SK-MEL-5 (cell line): ENCODE measurements around the gene C5orf46. TPM values are rescaled to one million over a fixed set of nuclear protein-coding genes. Genes with fewer than 3 reads are reported as not detected.

Experiments
- DNase-seq: peaks from one replicate; pipeline ENCODE4 v3.0.0-alpha.2; 2016; ENCODE audit warnings: low read depth, low spot score
- in situ Hi-C: cut with HindIII; loops from 2 replicates; pipeline ENCODE4 v1.10.0; 2016; ENCODE audit warnings: low sequenced_read_pairs, high pct_unique_total_duplicates, low pct_unique_long_range_greater_than_20kb
- total RNA-seq: library from RNA; depleted of rRNA; stranded (reverse); fragments of >200 nt; shearing (Covaris generic); gene quantifications from 2 replicates; pipeline ENCODE4 v1.2.3, GENCODE V29; 2014; rRNA removed

The C5orf46 gene
- total RNA-seq, 1 experiment from 2014 or later, result not detected

- DNase-seq, result no peak
Measured at GRCh38 chr5:147849226-147849625, 57.1 kb downstream of the C5orf46 start.

GRCh38 chr5:147845618-147846017, 60.7 kb downstream of the C5orf46 start:
- in situ Hi-C loops, result no loop called here
- DNase-seq, result no peak

More at GRCh38 chr5:147849226-147849625, 57.1 kb downstream of the C5orf46 start:
- in situ Hi-C loops, result no loop called here

GRCh38 chr5:147844846-147845245, 61.5 kb downstream of the C5orf46 start:
- DNase-seq, result no peak
- in situ Hi-C loops, result no loop called here

GRCh38 chr5:147842869-147843268, 63.5 kb downstream of the C5orf46 start:
- no peak for DNase-seq
- in situ Hi-C loops, result no loop called here

Other genes starting within 250 kb of the C5orf46 start
- gene JAKMIP2, start 123.8 kb downstream of the C5orf46 start, total RNA-seq, result 0.03 and 0.05 TPM in 2 replicates
- 12.1 and 13.5 TPM in 2 replicates for gene SPINK1, start 74.9 kb downstream of the C5orf46 start, total RNA-seq
- not detected in 2 replicates for gene SCGB3A2, start 27.8 kb downstream of the C5orf46 start, total RNA-seq
- gene SPINK5, start 157.4 kb upstream of the C5orf46 start, total RNA-seq, result 0.13 and 0.45 TPM in 2 replicates